ENCODE data around the gene TRIM17. TPM values are rescaled to one million over a fixed set of nuclear protein-coding genes. Genes with fewer than 3 reads are reported as not detected.

TRIM17 gene
- total RNA-seq, 1 experiment from 2014 or later: not detected

DNA sequence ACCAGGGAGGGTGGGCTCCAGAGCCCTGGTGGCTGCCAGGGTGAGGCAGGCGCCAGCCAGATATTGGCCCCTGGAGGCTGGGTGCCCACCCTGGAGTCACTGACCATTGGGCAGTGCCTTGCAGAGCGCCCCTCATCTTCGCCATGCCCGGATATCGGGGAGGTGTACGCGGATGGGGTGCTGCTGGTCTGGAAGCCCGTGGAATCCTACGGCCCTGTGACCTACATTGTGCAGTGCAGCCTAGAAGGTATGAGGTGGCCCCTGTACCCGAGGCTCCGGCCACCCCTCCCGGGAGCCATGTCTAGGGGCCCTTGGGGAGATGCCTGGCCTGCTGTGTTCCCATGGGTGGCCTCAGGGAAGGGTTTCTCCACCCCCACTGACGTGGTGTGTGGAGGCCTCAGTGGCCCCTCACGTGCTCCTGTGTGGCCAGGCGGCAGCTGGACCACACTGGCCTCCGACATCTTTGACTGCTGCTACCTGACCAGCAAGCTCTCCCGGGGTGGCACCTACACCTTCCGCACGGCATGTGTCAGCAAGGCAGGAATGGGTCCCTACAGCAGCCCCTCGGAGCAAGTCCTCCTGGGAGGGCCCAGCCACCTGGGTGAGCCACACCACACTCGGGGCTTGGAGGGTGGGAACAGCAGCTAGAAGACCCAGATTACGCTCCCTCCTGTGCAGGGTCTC lies 40.9 kb downstream of the TRIM17 start:
- Histone ChIP-seq H3K79me2 (ENCODE audit: low read length) (no peaks in the 10 kb centered on the region), H3K9ac (ENCODE audit: low read length) (no peak overlapping the region), H3K36me3 (ENCODE audit: low read depth, low read length) (no peaks in the 10 kb centered on the region), H3K4me1 (ENCODE audit: insufficient read depth, low read length) (peaks cover 29% of the 10 kb centered on the region), H3K4me2 (ENCODE audit: low read length) (no peak overlapping the region), H3K27ac (ENCODE audit: low read length) (no peak overlapping the region), H3K27me3 (ENCODE audit: low read length) (no peaks in the 10 kb centered on the region), H3K9me3 (ENCODE audit: low read length) (no peaks in the 10 kb centered on the region), H3K9me2 (replicated peaks; ENCODE audit: low read length) (no peaks in the 10 kb centered on the region), H3K4me3 (ENCODE audit: low read length) (no peak overlapping the region), H3F3A (ENCODE audit: low read length, unreplicated experiment) (no peaks in the 10 kb centered on the region), H4K20me1 (ENCODE audit: low read length) (no peaks in the 10 kb centered on the region), H2AFZ (ENCODE audit: low read length) (no peak overlapping the region)
- intact Hi-C loops (cut with micrococcal nuclease): no loop called here
- BruUV-seq (replicated peaks): no TSS peak
- ATAC-seq (no peak), DNase-seq (no peak)
- POLR2A ChIA-PET (ENCODE audit: unreplicated experiment): no interaction called here
- CTCF ChIA-PET: no interaction called here
- TF ChIP-seq CTCF (conservative IDR thresholded peaks at IDR 0.05; ENCODE audit: low read depth, low read length): no peak
- TF ChIP-seq EZH2phosphoT487 (IDR thresholded peaks at IDR 0.05; ENCODE audit: borderline replicate concordance, low read length): no peak
- no peak for TF ChIP-seq EZH2 (IDR thresholded peaks at IDR 0.05; ENCODE audit: low read length, unreplicated experiment)

GRCh38 chr1:228374711-228375577 lies 41.7 kb downstream of the TRIM17 start:
- ATAC-seq (no peak), DNase-seq (no peak)
- Histone ChIP-seq H4K20me1 (ENCODE audit: low read length) (no peaks in the 10 kb centered on the region), H3K27ac (ENCODE audit: low read length) (no peak overlapping the region), H3K4me1 (ENCODE audit: insufficient read depth, low read length) (peaks cover 33% of the 10 kb centered on the region), H3K9me2 (replicated peaks; ENCODE audit: low read length) (no peaks in the 10 kb centered on the region), H3K9me3 (ENCODE audit: low read length) (no peaks in the 10 kb centered on the region), H3K79me2 (ENCODE audit: low read length) (no peaks in the 10 kb centered on the region), H3K4me3 (ENCODE audit: low read length) (no peak overlapping the region), H2AFZ (ENCODE audit: low read length) (no peak overlapping the region), H3F3A (ENCODE audit: low read length, unreplicated experiment) (no peaks in the 10 kb centered on the region), H3K4me2 (ENCODE audit: low read length) (no peak overlapping the region), H3K27me3 (ENCODE audit: low read length) (no peaks in the 10 kb centered on the region), H3K9ac (ENCODE audit: low read length) (no peak overlapping the region), H3K36me3 (ENCODE audit: low read depth, low read length) (no peaks in the 10 kb centered on the region)
- no TSS peak for BruUV-seq (replicated peaks)
- CTCF ChIA-PET: no interaction called here
- TF ChIP-seq CTCF (conservative IDR thresholded peaks at IDR 0.05; ENCODE audit: low read depth, low read length) (no peak), EZH2 (IDR thresholded peaks at IDR 0.05; ENCODE audit: low read length, unreplicated experiment) (no peak), EZH2phosphoT487 (IDR thresholded peaks at IDR 0.05; ENCODE audit: borderline replicate concordance, low read length) (no peak)
- intact Hi-C loops (cut with micrococcal nuclease): no loop called here
- POLR2A ChIA-PET (ENCODE audit: unreplicated experiment): no interaction called here

Data from PC-3 (cell line).